Loucy (cell line): ENCODE measurements around the gene TAGLN2.

Experiments
- CTCF ChIP-seq: fragments of 200-600 bp; sonication (generic); conservative IDR thresholded peaks from 2 replicates; pipeline ENCODE4 v1.5.1; 2014; ENCODE audit warnings: mild to moderate bottlenecking, antibody characterized with exemption, low read length
- EZH2phosphoT487 ChIP-seq: fragments of 200-600 bp; IDR thresholded peaks from 2 replicates; pipeline ENCODE4 v1.6.1; 2018; ENCODE audit warnings: antibody characterized with exemption, mild to moderate bottlenecking, moderate library complexity, borderline replicate concordance

- TF ChIP-seq CTCF (no peak), EZH2phosphoT487 (no peak)
Measured at GRCh38 chr1:159970932-159971342, 45.6 kb upstream of the TAGLN2 start.
